Retinal pigment epithelial cell (primary cell): ENCODE data around the gene ANO10.

Experiments
- DNase-seq: peaks from one replicate; pipeline ENCODE4 v3.0.0-alpha.2; 2010; ENCODE audit warnings: low read depth
- H3K4me3 ChIP-seq: 2 replicates; pipeline ENCODE4 v1.5.1; 2011; ENCODE audit warnings: mild to moderate bottlenecking, low read length, control low read depth, moderate library complexity
- TF ChIP-seq, protein P1 (sequence below): conservative IDR thresholded peaks from 2 replicates; pipeline ENCODE4 v1.5.1; 2011; ENCODE audit warnings: low read depth, low read length, control low read depth, inconsistent platforms

ANO10 gene

DNA sequence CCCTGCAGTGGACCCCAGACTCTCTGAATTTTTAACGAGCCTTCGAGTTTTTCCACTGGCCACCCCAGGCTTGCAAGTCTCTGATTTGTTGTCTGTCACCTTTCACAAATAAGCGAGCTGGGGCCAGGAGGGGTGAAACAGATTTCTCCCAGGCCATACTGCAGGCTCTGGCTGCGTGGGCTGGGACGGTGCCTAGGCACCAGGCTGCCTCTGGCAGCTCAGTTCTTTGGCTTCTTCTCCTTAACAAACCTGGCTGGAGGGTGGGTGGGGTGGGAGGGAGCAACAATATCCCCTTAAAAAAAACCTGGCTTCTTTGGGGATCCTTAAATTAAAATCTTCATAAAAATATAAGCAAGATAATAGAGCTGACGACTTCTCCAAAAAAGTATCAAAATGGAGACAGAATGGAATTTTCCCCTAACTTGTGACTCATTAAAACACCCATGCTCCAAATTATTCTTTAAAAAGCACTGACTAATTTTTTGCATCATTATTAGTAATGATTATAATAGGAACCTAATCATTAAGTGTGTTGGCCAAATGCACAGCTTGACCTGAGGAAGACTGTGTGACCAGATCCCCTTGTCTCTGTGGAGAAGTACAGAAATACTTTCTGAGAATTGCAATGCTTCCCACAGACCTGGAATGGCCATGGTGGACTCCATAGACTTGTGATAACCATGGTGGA is 251.4 kb downstream of the ANO10 start:
- DNase-seq = no peak
- no peak overlapping the region for H3K4me3 ChIP-seq
- TF ChIP-seq, protein P1, sequence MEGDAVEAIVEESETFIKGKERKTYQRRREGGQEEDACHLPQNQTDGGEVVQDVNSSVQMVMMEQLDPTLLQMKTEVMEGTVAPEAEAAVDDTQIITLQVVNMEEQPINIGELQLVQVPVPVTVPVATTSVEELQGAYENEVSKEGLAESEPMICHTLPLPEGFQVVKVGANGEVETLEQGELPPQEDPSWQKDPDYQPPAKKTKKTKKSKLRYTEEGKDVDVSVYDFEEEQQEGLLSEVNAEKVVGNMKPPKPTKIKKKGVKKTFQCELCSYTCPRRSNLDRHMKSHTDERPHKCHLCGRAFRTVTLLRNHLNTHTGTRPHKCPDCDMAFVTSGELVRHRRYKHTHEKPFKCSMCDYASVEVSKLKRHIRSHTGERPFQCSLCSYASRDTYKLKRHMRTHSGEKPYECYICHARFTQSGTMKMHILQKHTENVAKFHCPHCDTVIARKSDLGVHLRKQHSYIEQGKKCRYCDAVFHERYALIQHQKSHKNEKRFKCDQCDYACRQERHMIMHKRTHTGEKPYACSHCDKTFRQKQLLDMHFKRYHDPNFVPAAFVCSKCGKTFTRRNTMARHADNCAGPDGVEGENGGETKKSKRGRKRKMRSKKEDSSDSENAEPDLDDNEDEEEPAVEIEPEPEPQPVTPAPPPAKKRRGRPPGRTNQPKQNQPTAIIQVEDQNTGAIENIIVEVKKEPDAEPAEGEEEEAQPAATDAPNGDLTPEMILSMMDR = no peak

DNA sequence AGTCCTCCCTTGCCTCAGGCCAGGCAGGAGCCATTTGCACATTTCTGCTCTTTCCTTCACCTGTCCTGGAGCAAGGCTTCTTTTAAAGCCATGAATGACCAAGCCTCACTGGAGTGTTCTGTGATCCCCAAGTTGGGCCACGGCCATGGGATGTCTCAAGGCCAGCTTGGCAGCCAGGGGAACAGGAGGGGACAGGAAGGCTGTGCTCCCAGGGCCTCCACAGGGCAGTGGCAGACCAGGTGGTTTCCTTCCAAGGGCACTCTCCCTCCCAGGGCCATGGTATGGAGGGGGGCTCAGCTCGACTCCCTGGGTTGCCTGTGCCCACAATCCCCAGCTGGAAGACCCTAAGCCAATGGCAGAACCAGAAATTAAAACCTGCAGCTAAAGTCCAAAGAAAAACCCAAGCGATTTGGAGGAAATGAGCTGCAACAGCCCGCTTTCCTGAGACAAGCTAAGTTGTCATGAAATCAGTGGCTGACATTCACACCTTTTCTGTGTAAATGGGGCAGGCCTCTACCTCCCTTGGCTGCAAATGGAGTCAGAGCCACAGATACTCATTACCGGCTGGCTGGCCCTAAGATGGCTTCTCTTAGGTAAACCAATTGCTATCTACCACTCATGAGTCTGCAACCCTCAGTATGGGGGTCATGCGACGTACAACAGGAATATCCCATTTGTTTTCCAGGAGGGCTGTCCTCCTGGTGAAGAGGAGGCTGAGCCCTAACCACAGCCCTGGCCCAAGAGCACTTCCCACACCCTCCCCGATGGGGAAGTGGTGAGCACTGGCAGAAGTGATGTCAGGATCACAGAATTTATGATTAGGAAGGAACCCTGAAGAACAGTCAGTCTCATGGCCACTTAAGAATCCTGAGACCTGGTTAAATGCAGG is 252.2 kb downstream of the ANO10 start:
- TF ChIP-seq, protein P1 = no peak
- DNase-seq = no peak
- H3K4me3 ChIP-seq = no peak overlapping the region

DNA sequence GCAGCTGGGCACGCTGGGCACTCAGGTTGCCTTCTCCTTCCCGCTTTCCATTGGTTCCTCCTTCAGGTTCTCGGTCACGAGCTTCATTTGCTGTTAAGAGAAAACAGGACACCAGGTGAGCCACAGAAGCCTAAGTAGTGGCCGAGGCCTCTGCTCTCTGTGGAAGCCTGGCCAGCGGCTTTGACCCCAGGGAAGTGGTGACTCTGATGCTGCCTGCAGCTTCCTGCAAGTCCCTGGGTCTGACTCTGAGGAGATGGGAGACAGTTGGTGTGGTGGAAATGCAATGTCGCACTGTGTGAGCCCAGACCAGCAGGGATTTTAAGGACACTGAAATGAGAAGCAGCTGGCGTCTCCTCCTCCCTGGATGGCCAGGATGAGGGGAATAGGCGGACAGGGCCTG is 254.9 kb downstream of the ANO10 start:
- no peak for DNase-seq
- TF ChIP-seq, protein P1 = no peak
- H3K4me3 ChIP-seq = no peak overlapping the region

DNA sequence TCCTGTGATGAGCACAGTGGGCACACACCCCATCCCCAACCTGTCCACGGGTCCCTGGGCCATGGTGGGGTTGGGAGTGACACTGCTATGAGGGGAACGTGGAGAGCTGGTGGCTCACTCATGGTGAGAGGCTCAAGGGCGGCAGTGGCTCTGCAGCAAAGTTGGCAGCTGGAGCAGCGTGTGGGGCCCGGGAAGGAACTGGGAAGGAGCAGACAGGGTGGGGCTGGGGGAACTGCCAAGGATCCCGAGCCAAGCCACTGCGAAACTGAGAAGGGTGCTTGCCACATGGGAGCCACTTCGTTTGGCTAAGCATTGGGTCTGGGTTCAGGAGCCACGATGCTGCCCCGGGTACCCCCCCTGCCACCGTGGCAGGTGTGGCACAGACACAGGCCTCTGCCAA is 255.3 kb downstream of the ANO10 start:
- no peak overlapping the region for H3K4me3 ChIP-seq
- TF ChIP-seq, protein P1 = no peak
- DNase-seq = no peak

DNA sequence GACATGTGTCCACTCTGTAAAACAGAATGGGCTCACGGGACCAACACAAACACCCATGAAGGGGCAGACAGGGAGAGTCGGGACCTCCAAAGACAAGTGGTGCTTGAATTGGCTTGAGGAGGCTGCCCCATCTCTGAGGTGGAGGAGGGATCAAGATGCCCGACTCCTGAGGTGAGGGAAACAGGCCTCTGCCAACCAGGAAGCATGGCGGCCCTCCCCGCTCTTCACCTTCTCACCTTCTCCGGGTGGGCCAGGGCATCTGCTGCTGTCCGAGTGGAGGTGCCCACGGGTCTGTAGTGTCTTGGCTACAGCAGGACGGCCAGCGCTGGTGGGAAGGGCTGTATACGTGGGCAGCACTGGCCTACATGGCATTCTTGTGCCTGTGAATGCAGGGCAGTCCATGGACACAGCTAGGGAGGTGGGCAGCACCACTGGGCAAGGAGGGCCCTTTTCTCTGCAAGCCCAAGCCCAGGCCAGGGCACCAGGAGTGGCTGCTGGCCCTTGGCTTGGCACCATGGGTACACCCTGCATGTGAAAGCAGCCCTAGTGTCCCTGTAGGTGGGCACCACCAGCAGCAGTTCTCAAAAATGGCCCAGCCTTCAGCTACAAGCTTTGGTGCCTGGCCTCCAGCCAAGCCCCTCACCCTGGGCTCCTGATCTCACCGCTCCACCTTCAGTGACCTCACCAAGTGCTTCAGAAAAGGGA is 256.1 kb downstream of the ANO10 start:
- no peak for DNase-seq
- TF ChIP-seq, protein P1 = no peak
- H3K4me3 ChIP-seq = no peak overlapping the region

DNA sequence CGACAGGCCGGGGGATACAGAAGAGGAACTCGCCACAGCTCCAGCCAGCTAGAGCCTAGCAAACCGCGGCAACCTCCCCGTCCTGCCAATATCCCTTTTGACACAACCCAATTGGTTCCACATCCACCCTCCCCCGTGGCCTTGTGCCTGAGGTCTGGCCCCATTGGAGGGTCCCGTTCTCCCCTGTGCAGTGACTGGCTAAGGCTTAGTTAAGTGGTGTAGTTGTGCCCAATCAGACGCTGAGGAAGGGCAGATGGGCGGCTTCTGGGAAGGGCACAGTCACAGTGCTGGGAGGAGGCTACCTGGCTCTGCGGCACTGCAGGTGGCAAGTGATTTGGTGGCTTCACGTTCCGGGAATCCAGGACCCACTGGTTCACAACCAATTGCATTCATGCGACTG is 256.9 kb downstream of the ANO10 start:
- no peak overlapping the region for H3K4me3 ChIP-seq
- no peak for DNase-seq
- TF ChIP-seq, protein P1 = no peak
